ENCODE results near the gene DCAF7. TPM values are rescaled to one million over a fixed set of nuclear protein-coding genes. Genes with fewer than 3 reads are reported as not detected.

Gene DCAF7
- total and polyA plus RNA-seq, 4 donors, result 13.2 to 24.0 (median 15.0) TPM

- Histone ChIP-seq H3K4me1 (ENCODE audit: control insufficient read depth in 4 of 4, insufficient read depth in 4 of 4, low read length in 3 of 4) (peaks cover 1 to 18% (median 8%) of the 10 kb centered on the region in 4 donors), H3K36me3 (ENCODE audit: control insufficient read depth in 4 of 4, insufficient read depth in 3 of 4, low read depth in 1 of 4, low read length in 3 of 4) (no peaks in the 10 kb centered on the region), H3K9ac (ENCODE audit: low read depth in 1 of 2, low read length in 2 of 2) (no peak overlapping the region), H3K9me3 (ENCODE audit: control insufficient read depth in 4 of 4, low read length in 3 of 4) (no peaks in the 10 kb centered on the region), H3K27ac (ENCODE audit: low read depth in 1 of 2, low read length in 2 of 2) (no peak overlapping the region), H3K27me3 (ENCODE audit: control insufficient read depth in 4 of 4, insufficient read depth in 4 of 4, low read length in 3 of 4) (no peaks in the 10 kb centered on the region), H3K4me3 (ENCODE audit: low read depth in 1 of 3, low read length in 3 of 3) (no peak overlapping the region)
- peak; percentile 22 for DNase-seq (ENCODE audit: low spot score)
- WGBS, result 93% methylated on average over 9 of the region's 9 CpGs
- TF ChIP-seq JUND (IDR thresholded peaks at IDR 0.05), result no peak
- TF ChIP-seq SP1 (IDR thresholded peaks at IDR 0.05), result no peak
- no peak for TF ChIP-seq EGR1 (IDR thresholded peaks at IDR 0.05; ENCODE audit: low read depth in 2 of 2)
- TF ChIP-seq REST (IDR thresholded peaks at IDR 0.05), result no peak
- no peak for TF ChIP-seq YY1 (IDR thresholded peaks at IDR 0.05)
- TF ChIP-seq HNF4A (conservative IDR thresholded peaks at IDR 0.05), result no peak
- no peak for TF ChIP-seq ZBTB33 (IDR thresholded peaks at IDR 0.05)
- no peak for TF ChIP-seq RXRA (IDR thresholded peaks at IDR 0.05)
- TF ChIP-seq TAF1 (conservative IDR thresholded peaks at IDR 0.05), result no peak
- no peak for TF ChIP-seq MAX (IDR thresholded peaks at IDR 0.05)
- TF ChIP-seq FOXA1 (IDR thresholded peaks at IDR 0.05), result no peak
- no peak for TF ChIP-seq RAD21 (IDR thresholded peaks at IDR 0.05)
Observed at GRCh38 chr17:63546308-63547082, 3.8 kb upstream of the DCAF7 start.

GRCh38 chr17:63547083-63547523 is 3.2 kb upstream of the DCAF7 start:
- H3K27me3 ChIP-seq (ENCODE audit: control insufficient read depth in 4 of 4, insufficient read depth in 4 of 4, low read length in 3 of 4), result no peaks in the 10 kb centered on the region
- DNase-seq (ENCODE audit: low spot score), result no peak
- no peaks in the 10 kb centered on the region for H3K9me3 ChIP-seq (ENCODE audit: control insufficient read depth in 4 of 4, low read length in 3 of 4)
- H3K9ac ChIP-seq (ENCODE audit: low read depth in 1 of 2, low read length in 2 of 2), result no peak overlapping the region
- 64% methylated on average over 5 of the region's 5 CpGs for WGBS
- no peak overlapping the region for H3K27ac ChIP-seq (ENCODE audit: low read depth in 1 of 2, low read length in 2 of 2)
- H3K36me3 ChIP-seq (ENCODE audit: control insufficient read depth in 4 of 4, insufficient read depth in 3 of 4, low read depth in 1 of 4, low read length in 3 of 4), result no peaks in the 10 kb centered on the region
- no peak overlapping the region for H3K4me3 ChIP-seq (ENCODE audit: low read depth in 1 of 3, low read length in 3 of 3)
- peaks cover 5 to 23% (median 13%) of the 10 kb centered on the region in 4 donors for H3K4me1 ChIP-seq (ENCODE audit: control insufficient read depth in 4 of 4, insufficient read depth in 4 of 4, low read length in 3 of 4)
- TF ChIP-seq SP1 (IDR thresholded peaks at IDR 0.05), result no peak
- TF ChIP-seq EGR1 (IDR thresholded peaks at IDR 0.05; ENCODE audit: low read depth in 2 of 2), result no peak
- TF ChIP-seq FOXA2 (IDR thresholded peaks at IDR 0.05), result no peak
- TF ChIP-seq CTCF (IDR thresholded peaks at IDR 0.05; ENCODE audit: low read depth, low read length, missing input control), result no peak
- no peak for TF ChIP-seq HNF4A (conservative IDR thresholded peaks at IDR 0.05)
- TF ChIP-seq RXRA (IDR thresholded peaks at IDR 0.05), result no peak
- TF ChIP-seq NR2F2 (IDR thresholded peaks at IDR 0.05), result no peak
- no peak for TF ChIP-seq REST (IDR thresholded peaks at IDR 0.05)
- TF ChIP-seq RAD21 (IDR thresholded peaks at IDR 0.05), result no peak
- no peak for TF ChIP-seq MAX (IDR thresholded peaks at IDR 0.05)
- no peak for TF ChIP-seq FOXA1 (IDR thresholded peaks at IDR 0.05)
- TF ChIP-seq ATF3 (IDR thresholded peaks at IDR 0.05), result no peak
- no peak for TF ChIP-seq GABPA (IDR thresholded peaks at IDR 0.05 in 1 of 2, conservative IDR thresholded peaks at IDR 0.05 in 1 of 2)
- no peak for TF ChIP-seq JUND (IDR thresholded peaks at IDR 0.05)
- no peak for TF ChIP-seq YY1 (IDR thresholded peaks at IDR 0.05)
- TF ChIP-seq HNF4G (IDR thresholded peaks at IDR 0.05), result no peak
